CD14-positive monocyte (primary cell): ENCODE data around the gene CIRBP. TPM values are rescaled to one million over a fixed set of nuclear protein-coding genes. Genes with fewer than 3 reads are reported as not detected.

ENCODE experiments used
- DNase-seq, 3 donors: peaks; one replicate each; pipeline ENCODE4 v3.0.0-alpha.2; 2011 to 2022
- H2AFZ ChIP-seq: 2 replicates; pipeline ENCODE4 v1.6.0; 2012; ENCODE audit warnings: mild to moderate bottlenecking, low read depth, low read length, inconsistent platforms; ENCODE audit not compliant: insufficient read depth, poor library complexity, severe bottlenecking
- H3K27ac ChIP-seq, 2 donors: 1 replicate in 1 of 2; 2 replicates in 1 of 2; pipeline ENCODE4 v1.5.1; 2012 to 2013; ENCODE audit warnings: low read length in 2 of 2, control low read depth in 1 of 2, inconsistent platforms in 1 of 2, low read depth in 1 of 2, mild to moderate bottlenecking in 1 of 2
- H3K27me3 ChIP-seq, 2 donors: one replicate each; pipeline versions ENCODE4 v1.6.0 to v1.6.1; 2011 to 2013; ENCODE audit warnings: low read length in 2 of 2; ENCODE audit not compliant: control insufficient read depth in 2 of 2, insufficient read depth in 2 of 2
- H3K36me3 ChIP-seq, 2 donors: replicated peaks in 1 of 2; 1 replicate in 1 of 2; 2 replicates in 1 of 2; pipeline versions ENCODE4 v1.5.1 to v1.6.1; 2012 to 2013; ENCODE audit warnings: low read length in 2 of 2, control low read depth in 1 of 2, inconsistent platforms in 1 of 2, mild to moderate bottlenecking in 1 of 2; ENCODE audit not compliant: insufficient read depth in 2 of 2, control insufficient read depth in 1 of 2
- H3K4me1 ChIP-seq, 2 donors: 1 replicate in 1 of 2; 2 replicates in 1 of 2; pipeline versions ENCODE4 v1.5.1 to v1.6.1; 2012 to 2013; ENCODE audit warnings: low read length in 2 of 2, control low read depth in 1 of 2, inconsistent platforms in 1 of 2, mild to moderate bottlenecking in 1 of 2, moderate library complexity in 1 of 2; ENCODE audit not compliant: insufficient read depth in 2 of 2, control insufficient read depth in 1 of 2
- H3K4me2 ChIP-seq: replicated peaks from 2 replicates; pipeline ENCODE3; 2012; ENCODE audit warnings: low read length, moderate library complexity, mild to moderate bottlenecking; ENCODE audit not compliant: poor library complexity, severe bottlenecking; ENCODE audit errors: extremely low read depth
- H3K4me3 ChIP-seq, 3 experiments: fragments of 200-600 bp in 1 of 3; sonication (generic) in 1 of 3; replicated peaks in 1 of 3; 1 replicate in 2 of 3; 2 replicates in 1 of 3; pipeline ENCODE4 v1.5.1; 2011 to 2013; ENCODE audit warnings: low read length in 3 of 3, mild to moderate bottlenecking in 3 of 3, control low read depth in 2 of 3, low read depth in 2 of 3, inconsistent platforms in 1 of 3, moderate library complexity in 1 of 3
- H3K79me2 ChIP-seq: 2 replicates; pipeline ENCODE4 v1.6.0; 2012; ENCODE audit warnings: mild to moderate bottlenecking, control low read depth, inconsistent platforms, low read length, moderate library complexity; ENCODE audit not compliant: insufficient read depth
- H3K9ac ChIP-seq: 2 replicates; pipeline ENCODE4 v1.6.0; 2017; ENCODE audit warnings: low read length, mild to moderate bottlenecking; ENCODE audit not compliant: insufficient read depth, poor library complexity, severe bottlenecking
- H3K9me3 ChIP-seq, 2 donors: replicated peaks in 1 of 2; 1 replicate in 1 of 2; 2 replicates in 1 of 2; pipeline versions ENCODE4 v1.5.1 to v1.6.1; 2012 to 2013; ENCODE audit warnings: low read length in 2 of 2, control low read depth in 1 of 2; ENCODE audit not compliant: control insufficient read depth in 1 of 2, insufficient read depth in 1 of 2
- H4K20me1 ChIP-seq: 2 replicates; pipeline ENCODE4 v1.6.0; 2012; ENCODE audit warnings: mild to moderate bottlenecking, low read length, control low read depth, moderate library complexity; ENCODE audit not compliant: insufficient read depth
- H3K27ac Mint-ChIP-seq, 7 donors: one replicate each; pipeline ENCODE4 v1.8.0; 2020; ENCODE audit warnings: mild to moderate bottlenecking in 7 of 7, mixed read lengths in 7 of 7, moderate library complexity in 6 of 7, inconsistent platforms in 2 of 7
- H3K27me3 Mint-ChIP-seq, 3 donors: one replicate each; pipeline ENCODE4 v1.8.0; 2021 to 2022; ENCODE audit warnings: low read depth in 3 of 3, mild to moderate bottlenecking in 3 of 3, mixed read lengths in 3 of 3, moderate library complexity in 3 of 3, inconsistent platforms in 1 of 3
- H3K36me3 Mint-ChIP-seq, 2 donors: one replicate each; pipeline ENCODE4 v1.8.0; 2020; ENCODE audit warnings: mixed read lengths in 2 of 2, inconsistent platforms in 1 of 2, mild to moderate bottlenecking in 1 of 2
- H3K4me1 Mint-ChIP-seq: one replicate; pipeline ENCODE4 v1.8.0; 2020; ENCODE audit warnings: mild to moderate bottlenecking, mixed read lengths
- H3K4me3 Mint-ChIP-seq, 2 donors: one replicate each; pipeline ENCODE4 v1.8.0; 2020; ENCODE audit warnings: mild to moderate bottlenecking in 2 of 2, mixed read lengths in 2 of 2, moderate library complexity in 1 of 2
- H3K9me3 Mint-ChIP-seq, 7 donors: one replicate each; pipeline ENCODE4 v1.8.0; 2020 to 2022; ENCODE audit warnings: mixed read lengths in 7 of 7, mild to moderate bottlenecking in 6 of 7, moderate library complexity in 6 of 7, inconsistent platforms in 2 of 7
- WGBS: methylation state at CpG from one replicate; pipeline ENCODE4 v1.1.5; 2013; ENCODE audit warnings: missing lambda C conversion rate; ENCODE audit not compliant: insufficient coverage; 5-methylcytosine and 5-hydroxymethylcytosine counted together
- intact Hi-C, 2 donors: fragments of 100-400 bp; cut with micrococcal nuclease; formaldehyde crosslinking; loops; one replicate each; pipeline versions ENCODE4 v1.15.0 to v1.15.1; 2023
- polyA plus RNA-seq, 3 donors: library from polyadenylated mRNA; depleted of rRNA in 1 of 3; unstranded in 2 of 3; stranded (reverse) in 1 of 3; fragments of 300-500 nt in 2 of 3; fragments of >200 nt in 1 of 3; fragmentation: Illumina TruSeq in 2 of 3; gene quantifications; 1 replicate in 2 of 3; 2 replicates in 1 of 3; pipeline ENCODE4 v1.2.3, GENCODE V29; 2012 to 2021
- TF ChIP-seq, protein P1 (sequence below): fragments of 200-600 bp; IDR thresholded peaks from one replicate; pipeline ENCODE4 v1.8.0; 2022; ENCODE audit warnings: antibody characterized with exemption, mild to moderate bottlenecking

The CIRBP gene
- polyA plus RNA-seq, 3 donors = 39.6 to 600 (median 51.1) TPM

GRCh38 chr19:1267477-1268225 lies 1.5 kb upstream of the CIRBP start:
- peak in 1 of 3 donors; percentile 57 for DNase-seq
- Histone ChIP-seq H4K20me1 (peaks cover 52% of the 10 kb centered on the region), H3K79me2 (peaks cover 44% of the 10 kb centered on the region), H3K9ac (no peak overlapping the region), H3K36me3 (peaks cover 19 to 23% of the 10 kb centered on the region in 2 donors), H3K27me3 (peaks cover 0 to 8% of the 10 kb centered on the region in 2 donors), H3K4me1 (peaks cover 65 to 77% of the 10 kb centered on the region in 2 donors), H3K4me2 (peak overlapping the region; percentile 89), H3K27ac (no peak overlapping the region), H3K4me3 (peak overlapping the region in 1 of 3 experiments; percentile 77), H3K9me3 (no peaks in the 10 kb centered on the region), H2AFZ (no peak overlapping the region)
- peaks cover 22 to 26% of the 10 kb centered on the region in 2 donors for H3K36me3 Mint-ChIP-seq
- peaks cover 0 to 2% (median 0%) of the 10 kb centered on the region in 7 donors for H3K9me3 Mint-ChIP-seq
- TF ChIP-seq, protein P1, sequence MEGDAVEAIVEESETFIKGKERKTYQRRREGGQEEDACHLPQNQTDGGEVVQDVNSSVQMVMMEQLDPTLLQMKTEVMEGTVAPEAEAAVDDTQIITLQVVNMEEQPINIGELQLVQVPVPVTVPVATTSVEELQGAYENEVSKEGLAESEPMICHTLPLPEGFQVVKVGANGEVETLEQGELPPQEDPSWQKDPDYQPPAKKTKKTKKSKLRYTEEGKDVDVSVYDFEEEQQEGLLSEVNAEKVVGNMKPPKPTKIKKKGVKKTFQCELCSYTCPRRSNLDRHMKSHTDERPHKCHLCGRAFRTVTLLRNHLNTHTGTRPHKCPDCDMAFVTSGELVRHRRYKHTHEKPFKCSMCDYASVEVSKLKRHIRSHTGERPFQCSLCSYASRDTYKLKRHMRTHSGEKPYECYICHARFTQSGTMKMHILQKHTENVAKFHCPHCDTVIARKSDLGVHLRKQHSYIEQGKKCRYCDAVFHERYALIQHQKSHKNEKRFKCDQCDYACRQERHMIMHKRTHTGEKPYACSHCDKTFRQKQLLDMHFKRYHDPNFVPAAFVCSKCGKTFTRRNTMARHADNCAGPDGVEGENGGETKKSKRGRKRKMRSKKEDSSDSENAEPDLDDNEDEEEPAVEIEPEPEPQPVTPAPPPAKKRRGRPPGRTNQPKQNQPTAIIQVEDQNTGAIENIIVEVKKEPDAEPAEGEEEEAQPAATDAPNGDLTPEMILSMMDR = no peak
- H3K27ac Mint-ChIP-seq = peak overlapping the region in 4 of 7 donors; percentile 43 to 89 (median 59)
- 56% methylated on average over 14 of the region's 35 CpGs for WGBS
- intact Hi-C loops = loop anchor here (1.0 to 5.0 kb wide), 2 partner anchors 23 to 165 kb away; partner anchors contain the start of gene GPX4 (in 1 of the 2)
- H3K4me1 Mint-ChIP-seq = peaks cover 63% of the 10 kb centered on the region
- H3K4me3 Mint-ChIP-seq = peak overlapping the region; percentile 64 to 70
- H3K27me3 Mint-ChIP-seq = peaks cover 8 to 14% (median 11%) of the 10 kb centered on the region in 3 donors

- Histone ChIP-seq H3K27ac (peak overlapping the region; percentile 23 to 65), H3K4me2 (peak overlapping the region; percentile 24), H2AFZ (no peak overlapping the region), H3K4me1 (peaks cover 70 to 81% of the 10 kb centered on the region in 2 donors), H3K4me3 (peak overlapping the region in 1 of 3 experiments; percentile 98), H3K9ac (no peak overlapping the region), H3K27me3 (peaks cover 0 to 8% of the 10 kb centered on the region in 2 donors), H3K36me3 (peaks cover 27 to 31% of the 10 kb centered on the region in 2 donors), H4K20me1 (peaks cover 60% of the 10 kb centered on the region), H3K79me2 (peaks cover 52% of the 10 kb centered on the region), H3K9me3 (no peaks in the 10 kb centered on the region)
- H3K4me1 Mint-ChIP-seq = peaks cover 65% of the 10 kb centered on the region
- TF ChIP-seq, protein P1 = no peak
- intact Hi-C loops = loop anchor here in 1 of 2 donors (5.0 kb wide), 1 partner anchor 166 kb away; the partner anchor contains the start of gene GPX4
- H3K36me3 Mint-ChIP-seq = peaks cover 28 to 34% of the 10 kb centered on the region in 2 donors
- peak overlapping the region; percentile 80 to 91 (median 89) for H3K27ac Mint-ChIP-seq
- WGBS = 62% methylated on average over 40 of the region's 40 CpGs
- peak in 1 of 3 donors; percentile 39 for DNase-seq
- H3K9me3 Mint-ChIP-seq = peaks cover 0 to 2% (median 0%) of the 10 kb centered on the region in 7 donors
- peaks cover 6 to 14% (median 9%) of the 10 kb centered on the region in 3 donors for H3K27me3 Mint-ChIP-seq
- H3K4me3 Mint-ChIP-seq = peak overlapping the region; percentile 63 to 70
Observed at GRCh38 chr19:1268226-1269064, 687 bp upstream of the CIRBP start.
